Fibroblast of skin of right quadriceps (primary cell): ENCODE data around the gene SEPTIN11.

ENCODE experiments used
- DNase-seq: peaks from one replicate; pipeline ENCODE4 v3.0.0-alpha.2; 2013

The SEPTIN11 gene

DNA sequence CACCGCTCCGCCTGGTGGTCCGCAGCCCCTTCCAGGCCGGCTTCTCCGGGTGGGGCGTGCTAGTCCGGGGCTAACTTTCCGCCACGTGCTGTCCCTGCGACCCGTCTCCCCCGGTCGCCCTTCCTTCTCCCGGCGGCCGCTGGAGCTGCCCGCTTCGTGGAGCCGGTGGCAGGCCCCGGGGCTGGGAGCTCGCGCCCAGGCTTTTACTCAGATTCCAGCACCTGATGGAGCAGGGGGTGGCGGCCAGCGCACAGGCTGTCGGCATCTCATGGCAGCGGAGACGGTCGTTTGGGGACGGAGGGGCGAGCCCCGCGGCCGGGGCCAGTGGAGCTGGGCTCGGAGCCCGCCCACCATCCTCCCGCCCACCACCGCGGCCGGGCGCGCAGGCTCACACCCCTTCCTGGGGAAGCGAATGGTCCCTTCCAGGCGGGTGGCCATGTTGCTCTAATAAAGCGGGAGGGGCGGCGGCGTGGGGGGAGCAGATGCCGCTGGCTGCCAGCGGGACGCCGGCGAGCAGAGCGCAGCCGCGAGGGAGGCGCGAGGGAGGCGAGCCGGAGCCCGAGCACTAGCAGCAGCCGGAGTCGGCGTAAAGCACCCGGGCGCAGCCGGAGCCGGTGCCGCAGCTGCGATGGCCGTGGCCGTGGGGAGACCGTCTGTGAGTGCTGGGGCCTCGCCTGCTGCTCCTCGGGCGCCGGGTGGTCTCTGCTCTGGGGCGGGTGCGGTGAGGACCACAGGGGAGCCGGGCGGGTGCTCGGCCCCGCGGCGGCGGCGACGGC is at the start of gene SEPTIN11:
TSS of gene SEPTIN11 (plus strand) at position 477 of the 776 bp plus-strand sequence. CDS start at position 629, 152 bp downstream.
- DNase-seq = peak; percentile 97

GRCh38 chr4:76902233-76902890 is 47.2 kb upstream of the SEPTIN11 start:
- no peak for DNase-seq

DNA sequence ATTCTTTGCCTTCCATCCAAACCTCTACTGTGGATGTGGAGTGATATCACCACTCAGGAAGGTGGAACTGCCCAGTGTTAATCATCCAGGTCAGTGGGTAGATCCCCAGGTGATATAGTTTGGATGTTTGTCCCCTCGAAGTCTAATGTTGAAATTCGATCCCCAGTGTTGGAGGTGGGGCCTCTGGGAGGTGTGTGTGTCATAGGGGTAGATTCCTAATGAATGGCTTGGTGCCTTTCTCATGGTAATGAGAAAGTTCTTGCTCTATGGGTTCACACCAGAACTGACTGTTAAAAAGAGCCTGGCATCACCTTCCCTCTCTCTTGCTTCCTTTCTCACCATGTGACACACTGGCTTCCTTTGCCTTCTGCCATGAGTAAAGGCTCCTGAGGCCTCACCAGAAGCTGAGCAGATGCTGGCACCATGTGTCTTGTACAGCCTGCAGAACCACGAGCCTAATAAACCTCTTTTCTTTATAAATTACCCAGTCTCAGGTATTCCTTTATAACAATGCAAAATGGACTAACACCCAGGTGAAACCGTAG is 44.8 kb upstream of the SEPTIN11 start:
- no peak for DNase-seq

- DNase-seq = peak; percentile 89
Measured at GRCh38 chr4:76905521-76905920, 44.0 kb upstream of the SEPTIN11 start.

GRCh38 chr4:76909711-76910110 is 39.8 kb upstream of the SEPTIN11 start:
- no peak for DNase-seq

- no peak for DNase-seq
Measured at GRCh38 chr4:76920715-76921114, 28.8 kb upstream of the SEPTIN11 start.

DNA sequence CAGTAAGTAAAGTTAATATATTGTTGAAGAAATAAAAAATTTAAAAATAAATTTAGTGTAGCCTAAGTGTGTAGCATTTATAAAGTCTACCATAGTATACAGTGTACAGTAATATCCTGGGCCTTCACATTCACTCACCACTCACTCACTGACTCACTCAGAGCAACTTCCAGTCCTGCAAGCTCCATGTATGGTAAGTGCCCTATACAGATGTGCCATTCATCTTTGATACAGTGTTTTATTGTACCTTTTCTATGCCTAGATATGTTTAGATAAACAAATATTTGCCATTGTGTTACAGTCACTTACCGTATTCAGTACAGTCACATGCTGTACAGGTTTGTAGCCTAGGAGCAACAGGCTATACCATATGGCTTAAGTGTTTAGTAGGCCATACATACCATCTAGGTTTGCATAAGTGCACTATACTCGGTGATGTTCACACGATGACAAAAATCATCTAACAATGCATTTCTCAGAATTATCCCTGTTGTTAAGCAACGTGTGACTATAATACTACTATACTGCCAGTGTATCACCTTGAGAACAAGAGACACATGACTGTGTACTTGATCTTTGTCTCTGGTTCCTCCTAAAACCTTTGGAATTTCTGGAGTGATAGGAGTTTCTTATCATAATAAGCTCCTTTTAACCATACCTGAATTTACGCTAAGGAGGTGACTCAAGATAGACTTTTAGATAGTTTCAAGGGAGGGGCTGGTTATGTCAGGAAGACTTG is 25.8 kb upstream of the SEPTIN11 start:
- no peak for DNase-seq

DNA sequence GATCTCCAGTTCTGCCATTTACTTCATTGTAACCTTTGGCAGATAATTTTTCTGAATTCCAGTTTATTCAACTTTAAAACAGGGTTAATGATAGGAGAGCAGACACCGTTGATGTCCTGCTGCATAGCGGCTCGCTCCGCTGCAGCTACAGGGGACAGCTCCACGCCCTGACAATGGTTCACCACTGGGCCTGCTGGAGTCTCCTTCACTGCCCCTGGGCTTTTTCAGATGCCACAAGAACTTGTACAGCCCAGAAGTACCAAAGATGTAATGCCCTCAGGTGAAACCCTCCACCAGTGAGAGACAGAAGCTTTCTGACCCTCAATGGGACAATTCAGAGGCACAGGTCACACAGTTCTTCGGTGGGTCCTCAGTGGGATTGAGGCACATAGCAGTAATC is 22.7 kb upstream of the SEPTIN11 start:
- DNase-seq = no peak

GRCh38 chr4:76930685-76931084 is 18.9 kb upstream of the SEPTIN11 start:
- DNase-seq = no peak

- peak; percentile 22 for DNase-seq
Measured at GRCh38 chr4:76931087-76931486, 18.5 kb upstream of the SEPTIN11 start.

DNA sequence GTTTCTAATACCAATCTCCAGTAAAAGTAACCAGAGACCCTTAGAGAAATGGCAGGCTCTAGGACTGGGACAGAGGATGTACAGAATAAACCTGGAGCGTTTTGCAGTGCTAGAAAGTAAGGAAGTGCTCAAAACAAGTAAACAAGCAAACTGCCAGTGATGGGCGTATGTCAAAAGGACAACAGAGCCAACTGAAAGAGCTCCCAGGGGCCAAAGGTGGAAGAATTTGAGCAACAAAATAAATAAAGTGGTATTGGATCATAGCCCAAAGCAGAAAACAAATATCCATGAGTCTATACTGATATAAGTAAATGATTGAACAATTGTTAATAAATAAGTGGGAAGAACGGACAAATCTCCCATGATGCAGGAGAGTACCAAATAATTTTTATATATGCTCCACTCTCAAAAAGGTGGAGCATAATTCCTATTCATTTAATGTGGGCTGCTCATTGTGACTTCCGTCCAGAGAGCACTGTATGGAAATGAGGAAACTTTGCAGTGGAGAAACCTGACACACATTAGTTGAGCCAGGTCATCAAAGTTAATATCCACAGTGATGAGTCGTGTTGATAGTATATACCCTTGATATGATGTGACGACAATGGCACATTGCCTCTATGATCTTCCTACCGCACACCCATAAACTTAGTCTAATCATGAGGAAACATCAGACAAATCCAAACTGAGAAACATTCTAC is 17.8 kb upstream of the SEPTIN11 start:
- DNase-seq = no peak

- DNase-seq = no peak
Measured at GRCh38 chr4:76939184-76939583, 10.4 kb upstream of the SEPTIN11 start.

DNA sequence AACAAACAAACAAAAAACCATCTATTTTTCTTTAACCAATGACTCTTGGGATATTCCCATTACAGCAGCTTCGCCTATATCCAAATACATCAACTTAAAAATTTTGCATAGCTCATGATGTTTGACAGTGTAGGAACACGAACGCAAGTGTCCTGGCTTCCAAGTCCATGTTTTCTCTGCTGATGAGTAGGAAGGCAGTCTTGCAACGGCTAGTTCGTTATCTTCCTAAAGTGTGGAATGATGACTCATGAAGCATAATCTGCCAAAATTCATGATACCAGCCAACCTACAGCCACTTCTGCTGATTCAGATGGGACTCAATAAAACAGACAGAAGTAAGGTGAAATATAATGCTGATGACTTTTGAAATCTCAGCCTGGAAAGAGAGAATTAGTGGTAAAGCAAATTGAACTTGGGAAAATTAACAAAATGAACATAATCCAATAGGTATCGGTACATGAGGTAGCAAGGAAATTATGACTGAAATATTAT is 6.4 kb upstream of the SEPTIN11 start:
- peak; percentile 49 for DNase-seq

DNA sequence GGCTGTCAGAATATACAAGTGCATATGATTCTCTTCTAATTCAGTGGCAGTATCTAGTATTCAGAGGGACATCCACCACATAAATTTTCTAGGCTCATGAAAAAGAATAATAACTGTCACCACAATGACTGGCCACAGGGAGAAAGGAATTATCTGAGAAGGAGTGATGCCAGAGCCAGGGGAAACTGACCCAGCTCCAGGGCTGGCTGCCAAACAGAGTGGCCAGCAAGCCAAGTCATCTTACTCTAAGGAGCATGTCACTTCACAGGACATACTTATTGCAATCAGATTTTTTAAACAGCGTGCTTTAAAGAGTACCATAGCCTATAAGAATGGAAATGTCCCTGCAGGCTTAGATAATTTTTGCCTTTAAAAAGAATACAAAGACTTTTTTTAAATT is 5.8 kb upstream of the SEPTIN11 start:
- no peak for DNase-seq

GRCh38 chr4:76947369-76947768 is 2.2 kb upstream of the SEPTIN11 start:
- no peak for DNase-seq

GRCh38 chr4:76948443-76949275 is 893 bp upstream of the SEPTIN11 start:
- DNase-seq = peak; percentile 86

- peak; percentile 32 for DNase-seq
Measured at GRCh38 chr4:76950052-76950955, 752 bp downstream of the SEPTIN11 start.

DNA sequence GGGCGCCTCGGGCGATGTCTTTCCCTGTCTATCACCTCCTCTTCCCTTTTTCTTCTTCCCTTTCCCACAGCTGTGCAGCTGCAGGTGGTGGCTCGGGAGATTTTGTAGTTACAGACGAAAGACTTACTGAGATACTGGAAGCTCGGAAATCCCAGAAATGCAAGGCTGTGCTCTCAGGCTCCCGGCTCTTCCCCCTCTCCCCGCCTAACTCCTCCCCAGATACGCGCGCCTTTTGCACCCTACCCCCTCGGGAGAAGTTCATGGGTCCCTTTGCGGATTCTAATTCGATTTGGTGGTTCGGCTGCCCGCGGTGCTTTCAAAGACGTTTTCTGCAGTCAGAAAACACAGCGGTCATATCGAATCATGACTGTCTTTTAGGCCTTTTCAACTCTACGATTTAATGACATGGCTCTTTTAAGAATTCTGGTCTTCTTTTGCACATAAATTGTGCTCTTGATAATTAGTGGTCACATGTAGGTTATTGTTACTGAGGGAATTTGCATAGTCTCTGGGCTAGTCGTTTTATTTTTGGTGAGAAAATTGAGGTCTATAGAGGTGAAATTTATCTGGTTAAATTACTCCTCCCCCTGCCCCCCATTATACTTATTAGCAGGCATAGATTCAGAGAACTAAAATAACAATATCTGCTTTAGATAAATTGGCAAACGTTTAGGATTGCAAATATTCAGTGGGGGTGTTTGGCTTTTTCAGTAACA is 1.6 kb downstream of the SEPTIN11 start:
- peak; percentile 50 for DNase-seq

DNA sequence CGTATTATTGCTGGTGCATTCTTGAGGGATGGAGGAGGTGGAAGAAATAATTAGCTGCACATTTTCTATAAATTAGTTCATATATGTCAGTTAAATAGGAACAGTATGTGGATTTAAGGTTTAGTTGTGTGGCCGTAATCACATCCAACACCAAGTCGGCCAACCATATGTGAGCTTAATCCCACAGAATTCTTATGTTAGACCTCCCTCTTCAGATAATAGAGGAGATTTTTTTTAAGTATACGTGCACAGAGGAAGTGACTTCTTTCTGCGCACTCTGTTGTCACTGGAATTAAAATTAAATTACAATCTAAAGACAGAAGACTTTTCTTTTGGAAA is 2.1 kb downstream of the SEPTIN11 start:
- DNase-seq = peak; percentile 89

- DNase-seq = no peak
Measured at GRCh38 chr4:76952071-76952470, 2.5 kb downstream of the SEPTIN11 start.
